DOHH2 (cell line): Measurements from ENCODE around the gene ZNF774.

Source experiments
- H3F3A ChIP-seq: fragments of 200-600 bp; sonication (generic), shearing (Covaris generic); 2 replicates; pipeline ENCODE4 v1.6.0; 2016; ENCODE audit warnings: antibody characterized with exemption, mild to moderate bottlenecking; ENCODE audit not compliant: control insufficient read depth, insufficient read depth
- H3K27ac ChIP-seq: fragments of 200-600 bp; sonication (generic); 2 replicates; pipeline ENCODE4 v1.5.1; 2014; ENCODE audit warnings: low read depth, mild to moderate bottlenecking, low read length, moderate library complexity
- H3K27me3 ChIP-seq: fragments of 200-600 bp; sonication (generic); 2 replicates; pipeline ENCODE4 v1.6.1; 2014; ENCODE audit warnings: mild to moderate bottlenecking, low read length, mixed read lengths; ENCODE audit not compliant: control insufficient read depth
- H3K36me3 ChIP-seq: fragments of 200-600 bp; sonication (generic); 2 replicates; pipeline ENCODE4 v1.6.1; 2014; ENCODE audit warnings: mild to moderate bottlenecking, low read length, moderate library complexity, mixed read lengths; ENCODE audit not compliant: control insufficient read depth
- H3K4me1 ChIP-seq: fragments of 200-600 bp; sonication (generic); 2 replicates; pipeline ENCODE4 v1.6.1; 2014; ENCODE audit warnings: mild to moderate bottlenecking, low read length, mixed read lengths; ENCODE audit not compliant: control insufficient read depth
- H3K4me2 ChIP-seq: fragments of 200-600 bp; sonication (generic); 2 replicates; pipeline ENCODE4 v1.6.0; 2014; ENCODE audit warnings: mild to moderate bottlenecking, low read length, moderate library complexity
- H3K4me3 ChIP-seq: fragments of 200-600 bp; sonication (generic); 2 replicates; pipeline ENCODE4 v1.5.1; 2014; ENCODE audit warnings: mild to moderate bottlenecking, low read length, mixed read lengths
- H3K79me2 ChIP-seq: fragments of 200-600 bp; sonication (generic); 2 replicates; pipeline ENCODE4 v1.6.1; 2014; ENCODE audit warnings: mild to moderate bottlenecking, low read length, mixed read lengths; ENCODE audit not compliant: control insufficient read depth
- H3K9me2 ChIP-seq: fragments of 200-600 bp; sonication (generic); replicated peaks from 2 replicates; pipeline ENCODE4 v1.6.1; 2014; ENCODE audit warnings: mild to moderate bottlenecking, low read length, mixed read lengths; ENCODE audit not compliant: control insufficient read depth
- H3K9me3 ChIP-seq: fragments of 200-600 bp; sonication (generic); 2 replicates; pipeline ENCODE4 v1.6.1; 2014; ENCODE audit warnings: antibody characterized with exemption, low read length, mixed read lengths; ENCODE audit not compliant: control insufficient read depth, insufficient read depth
- H4K20me1 ChIP-seq: fragments of 200-600 bp; sonication (generic); 2 replicates; pipeline ENCODE4 v1.6.0; 2014; ENCODE audit warnings: low read depth, mild to moderate bottlenecking, antibody characterized with exemption, low read length, moderate library complexity; ENCODE audit not compliant: control insufficient read depth, insufficient read depth
- EZH2phosphoT487 ChIP-seq: fragments of 200-600 bp; sonication (generic); IDR thresholded peaks from 2 replicates; pipeline ENCODE4 v1.6.1; 2017; ENCODE audit warnings: borderline replicate concordance, mild to moderate bottlenecking, antibody characterized with exemption, low read length, moderate library complexity, mixed read lengths
- TF ChIP-seq, protein P1 (sequence below): fragments of 200-600 bp; sonication (generic); IDR thresholded peaks from one replicate; pipeline ENCODE4 v1.5.1; 2014; ENCODE audit warnings: antibody characterized with exemption, mild to moderate bottlenecking, low read depth, low read length; ENCODE audit not compliant: poor library complexity, severe bottlenecking

ZNF774 gene

GRCh38 chr15:90337256-90337655 is 14.8 kb upstream of the ZNF774 start:
- H3F3A ChIP-seq = no peaks in the 10 kb centered on the region
- peaks cover 14% of the 10 kb centered on the region for H3K4me1 ChIP-seq
- no peak overlapping the region for H3K4me2 ChIP-seq
- H4K20me1 ChIP-seq = no peaks in the 10 kb centered on the region
- H3K36me3 ChIP-seq = no peaks in the 10 kb centered on the region
- H3K9me3 ChIP-seq = no peaks in the 10 kb centered on the region
- no peaks in the 10 kb centered on the region for H3K27me3 ChIP-seq
- no peak overlapping the region for H3K4me3 ChIP-seq
- TF ChIP-seq, protein P1, sequence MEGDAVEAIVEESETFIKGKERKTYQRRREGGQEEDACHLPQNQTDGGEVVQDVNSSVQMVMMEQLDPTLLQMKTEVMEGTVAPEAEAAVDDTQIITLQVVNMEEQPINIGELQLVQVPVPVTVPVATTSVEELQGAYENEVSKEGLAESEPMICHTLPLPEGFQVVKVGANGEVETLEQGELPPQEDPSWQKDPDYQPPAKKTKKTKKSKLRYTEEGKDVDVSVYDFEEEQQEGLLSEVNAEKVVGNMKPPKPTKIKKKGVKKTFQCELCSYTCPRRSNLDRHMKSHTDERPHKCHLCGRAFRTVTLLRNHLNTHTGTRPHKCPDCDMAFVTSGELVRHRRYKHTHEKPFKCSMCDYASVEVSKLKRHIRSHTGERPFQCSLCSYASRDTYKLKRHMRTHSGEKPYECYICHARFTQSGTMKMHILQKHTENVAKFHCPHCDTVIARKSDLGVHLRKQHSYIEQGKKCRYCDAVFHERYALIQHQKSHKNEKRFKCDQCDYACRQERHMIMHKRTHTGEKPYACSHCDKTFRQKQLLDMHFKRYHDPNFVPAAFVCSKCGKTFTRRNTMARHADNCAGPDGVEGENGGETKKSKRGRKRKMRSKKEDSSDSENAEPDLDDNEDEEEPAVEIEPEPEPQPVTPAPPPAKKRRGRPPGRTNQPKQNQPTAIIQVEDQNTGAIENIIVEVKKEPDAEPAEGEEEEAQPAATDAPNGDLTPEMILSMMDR = no peak
- no peak for TF ChIP-seq EZH2phosphoT487
- no peaks in the 10 kb centered on the region for H3K9me2 ChIP-seq
- no peaks in the 10 kb centered on the region for H3K79me2 ChIP-seq
- H3K27ac ChIP-seq = no peak overlapping the region

DNA sequence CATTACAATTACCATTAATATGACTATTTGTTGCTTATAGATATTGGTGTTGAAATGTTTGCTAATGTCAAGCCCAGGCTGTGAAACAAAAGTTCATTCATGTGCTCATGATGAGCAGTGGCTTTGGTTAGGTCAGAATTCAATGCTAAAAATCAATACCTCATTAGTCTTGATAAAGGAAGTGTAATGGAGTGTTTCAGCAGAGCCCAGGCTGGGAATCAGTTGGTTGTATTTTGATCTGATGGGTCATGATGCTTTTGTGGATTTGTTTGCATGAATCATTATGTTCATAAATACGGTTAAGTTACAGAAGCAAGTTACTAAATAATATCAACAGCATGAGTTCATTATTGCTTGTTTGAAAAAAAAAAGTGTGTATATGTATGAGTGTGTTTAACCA is 13.6 kb upstream of the ZNF774 start:
- H3K27ac ChIP-seq = no peak overlapping the region
- H3K4me1 ChIP-seq = peaks cover 21% of the 10 kb centered on the region
- H3K27me3 ChIP-seq = no peaks in the 10 kb centered on the region
- no peaks in the 10 kb centered on the region for H3K79me2 ChIP-seq
- H4K20me1 ChIP-seq = no peaks in the 10 kb centered on the region
- H3K9me2 ChIP-seq = no peaks in the 10 kb centered on the region
- no peaks in the 10 kb centered on the region for H3K9me3 ChIP-seq
- H3K4me3 ChIP-seq = no peak overlapping the region
- H3F3A ChIP-seq = no peaks in the 10 kb centered on the region
- no peak for TF ChIP-seq EZH2phosphoT487
- H3K36me3 ChIP-seq = no peaks in the 10 kb centered on the region
- H3K4me2 ChIP-seq = no peak overlapping the region

GRCh38 chr15:90340345-90340744 is 11.7 kb upstream of the ZNF774 start:
- Histone ChIP-seq H4K20me1 (no peaks in the 10 kb centered on the region), H3K9me2 (no peaks in the 10 kb centered on the region), H3K4me2 (no peak overlapping the region), H3F3A (no peaks in the 10 kb centered on the region), H3K9me3 (no peaks in the 10 kb centered on the region), H3K4me3 (no peak overlapping the region), H3K36me3 (no peaks in the 10 kb centered on the region), H3K27ac (no peak overlapping the region), H3K79me2 (no peaks in the 10 kb centered on the region), H3K27me3 (no peaks in the 10 kb centered on the region), H3K4me1 (peaks cover 21% of the 10 kb centered on the region)
- TF ChIP-seq, protein P1 = no peak
- no peak for TF ChIP-seq EZH2phosphoT487

- no peak overlapping the region for H3K27ac ChIP-seq
- H3K9me2 ChIP-seq = no peaks in the 10 kb centered on the region
- no peak overlapping the region for H3K4me2 ChIP-seq
- no peak overlapping the region for H3K4me3 ChIP-seq
- H3F3A ChIP-seq = no peaks in the 10 kb centered on the region
- TF ChIP-seq, protein P1 = no peak
- no peak for TF ChIP-seq EZH2phosphoT487
- H3K79me2 ChIP-seq = no peaks in the 10 kb centered on the region
- H3K36me3 ChIP-seq = no peaks in the 10 kb centered on the region
- peaks cover 12% of the 10 kb centered on the region for H3K4me1 ChIP-seq
- no peaks in the 10 kb centered on the region for H3K27me3 ChIP-seq
- H4K20me1 ChIP-seq = no peaks in the 10 kb centered on the region
- no peaks in the 10 kb centered on the region for H3K9me3 ChIP-seq
Observed at GRCh38 chr15:90343302-90343790, 8.7 kb upstream of the ZNF774 start.
